UCSD-AML1 (cell line): Measurements from ENCODE around the gene SNRPD1.
"Not testable (repeated sequence)": the region's sequence is repeated elsewhere in the genome, so short reads cannot be mapped to it uniquely, and the experiment has no call there.

Source experiments
- DNase-seq: peaks from one replicate; lab custom pipeline; 2025; ENCODE audit not compliant: unreplicated experiment; lab: John Stamatoyannopoulos, UW

The SNRPD1 gene

GRCh38 chr18:21612125-21613039 lies at the start of gene SNRPD1:
Gene SNRPD1 (plus strand): TSS chr18:21612314. CDS start chr18:21612430, 116 bp downstream.
- peak; percentile 94 for DNase-seq

- DNase-seq: no peak
These were observed 40.3 kb upstream of the SNRPD1 start for GRCh38 chr18:21571772-21572171.

GRCh38 chr18:21575656-21576055 lies 36.5 kb upstream of the SNRPD1 start:
- DNase-seq: no peak

GRCh38 chr18:21584391-21584790 lies 27.7 kb upstream of the SNRPD1 start:
- DNase-seq: no peak

GRCh38 chr18:21592361-21592760 lies 19.8 kb upstream of the SNRPD1 start:
- not testable (repeated sequence) for DNase-seq

GRCh38 chr18:21593540-21594257 lies 18.4 kb upstream of the SNRPD1 start:
- no peak for DNase-seq

GRCh38 chr18:21597620-21598019 lies 14.5 kb upstream of the SNRPD1 start:
- no peak for DNase-seq

GRCh38 chr18:21598726-21599584 lies 13.2 kb upstream of the SNRPD1 start:
- peak; percentile 17 for DNase-seq

- peak; percentile 40 for DNase-seq
These were observed 12.3 kb upstream of the SNRPD1 start for GRCh38 chr18:21599585-21600525.

- DNase-seq: peak; percentile 98
These were observed 11.3 kb upstream of the SNRPD1 start, which contains the start of gene ESCO1 for GRCh38 chr18:21600526-21601410. Gene ESCO1 (minus strand): TSS chr18:21600704. CDS start chr18:21574843, 25,861 bp downstream.

GRCh38 chr18:21602299-21602587 lies 9.9 kb upstream of the SNRPD1 start:
- peak; percentile 41 for DNase-seq

GRCh38 chr18:21604671-21605070 lies 7.4 kb upstream of the SNRPD1 start:
- DNase-seq: no peak

GRCh38 chr18:21605213-21605612 lies 6.9 kb upstream of the SNRPD1 start:
- DNase-seq: no peak

- not testable (repeated sequence) for DNase-seq
These were observed 551 bp upstream of the SNRPD1 start for GRCh38 chr18:21611401-21612124.

GRCh38 chr18:21621640-21622039 lies 9.5 kb downstream of the SNRPD1 start:
- not testable (repeated sequence) for DNase-seq

- DNase-seq: no peak
These were observed 17.1 kb downstream of the SNRPD1 start for GRCh38 chr18:21629089-21629832.

- DNase-seq: no peak
These were observed 20.3 kb downstream of the SNRPD1 start for GRCh38 chr18:21632393-21632792.
